ENCODE data around the gene TAX1BP3.

DNA sequence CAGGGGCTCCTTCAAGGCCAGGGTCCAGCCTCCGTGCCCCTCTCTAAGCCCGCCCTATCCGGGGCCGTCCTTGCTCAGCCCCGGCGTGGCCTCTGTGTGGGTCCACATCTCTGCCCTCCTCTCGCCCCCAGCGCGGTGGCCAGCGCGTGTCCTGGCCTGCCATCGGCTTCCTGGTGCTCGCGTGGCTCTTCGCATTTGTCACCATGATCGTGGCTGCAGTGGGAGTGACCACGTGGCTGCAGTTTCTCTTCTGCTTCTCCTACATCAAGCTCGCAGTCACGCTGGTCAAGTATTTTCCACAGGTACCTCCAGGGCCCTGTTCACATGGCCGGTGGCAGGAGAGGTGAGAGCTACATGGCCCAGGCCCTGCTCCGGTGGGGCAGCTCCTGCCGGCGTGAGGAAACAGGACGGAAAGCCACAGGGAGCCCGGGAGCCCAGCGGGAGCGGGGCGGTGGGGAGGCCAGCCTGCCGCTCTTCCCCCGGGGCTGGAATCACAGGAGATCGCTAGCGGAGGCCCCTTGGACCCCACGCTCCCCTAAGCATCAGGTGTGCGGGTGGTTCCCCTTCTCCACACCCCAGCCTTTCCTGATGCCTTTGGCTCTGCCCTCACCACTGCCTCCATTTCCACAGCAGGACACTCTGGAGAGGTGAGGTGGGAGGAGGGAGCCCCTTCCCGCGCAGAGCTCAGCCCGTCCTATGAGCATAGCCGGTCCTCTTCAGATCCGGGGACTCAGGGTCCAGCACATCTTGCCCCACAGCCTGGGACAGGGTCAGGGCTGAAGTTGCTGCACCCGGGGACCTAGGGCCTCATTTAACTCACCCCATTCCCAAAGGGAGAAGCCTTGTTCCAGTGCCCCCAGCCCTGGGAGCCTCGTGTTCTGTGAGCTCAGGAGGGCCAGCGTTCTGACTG lies 10.2 kb downstream of the TAX1BP3 start:
- TF ChIP-seq EZH2 (IDR thresholded peaks at IDR 0.05; ENCODE audit: low read length, missing control alignments) = no peak
- TF ChIP-seq, protein P1, sequence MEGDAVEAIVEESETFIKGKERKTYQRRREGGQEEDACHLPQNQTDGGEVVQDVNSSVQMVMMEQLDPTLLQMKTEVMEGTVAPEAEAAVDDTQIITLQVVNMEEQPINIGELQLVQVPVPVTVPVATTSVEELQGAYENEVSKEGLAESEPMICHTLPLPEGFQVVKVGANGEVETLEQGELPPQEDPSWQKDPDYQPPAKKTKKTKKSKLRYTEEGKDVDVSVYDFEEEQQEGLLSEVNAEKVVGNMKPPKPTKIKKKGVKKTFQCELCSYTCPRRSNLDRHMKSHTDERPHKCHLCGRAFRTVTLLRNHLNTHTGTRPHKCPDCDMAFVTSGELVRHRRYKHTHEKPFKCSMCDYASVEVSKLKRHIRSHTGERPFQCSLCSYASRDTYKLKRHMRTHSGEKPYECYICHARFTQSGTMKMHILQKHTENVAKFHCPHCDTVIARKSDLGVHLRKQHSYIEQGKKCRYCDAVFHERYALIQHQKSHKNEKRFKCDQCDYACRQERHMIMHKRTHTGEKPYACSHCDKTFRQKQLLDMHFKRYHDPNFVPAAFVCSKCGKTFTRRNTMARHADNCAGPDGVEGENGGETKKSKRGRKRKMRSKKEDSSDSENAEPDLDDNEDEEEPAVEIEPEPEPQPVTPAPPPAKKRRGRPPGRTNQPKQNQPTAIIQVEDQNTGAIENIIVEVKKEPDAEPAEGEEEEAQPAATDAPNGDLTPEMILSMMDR (conservative IDR thresholded peaks at IDR 0.05 in 1 of 2, IDR thresholded peaks at IDR 0.05 in 1 of 2; ENCODE audit: low read depth in 1 of 2, low read length in 2 of 2) = no peak
